Measurements from ENCODE around the gene USP32. TPM values are rescaled to one million over a fixed set of nuclear protein-coding genes. Genes with fewer than 3 reads are reported as not detected.

Gene USP32
- total and polyA plus RNA-seq, 2 donors (not counting 3 experiments of a cell fraction or from before 2014, with no cell fraction given) = 15.7 to 52.9 TPM

DNA sequence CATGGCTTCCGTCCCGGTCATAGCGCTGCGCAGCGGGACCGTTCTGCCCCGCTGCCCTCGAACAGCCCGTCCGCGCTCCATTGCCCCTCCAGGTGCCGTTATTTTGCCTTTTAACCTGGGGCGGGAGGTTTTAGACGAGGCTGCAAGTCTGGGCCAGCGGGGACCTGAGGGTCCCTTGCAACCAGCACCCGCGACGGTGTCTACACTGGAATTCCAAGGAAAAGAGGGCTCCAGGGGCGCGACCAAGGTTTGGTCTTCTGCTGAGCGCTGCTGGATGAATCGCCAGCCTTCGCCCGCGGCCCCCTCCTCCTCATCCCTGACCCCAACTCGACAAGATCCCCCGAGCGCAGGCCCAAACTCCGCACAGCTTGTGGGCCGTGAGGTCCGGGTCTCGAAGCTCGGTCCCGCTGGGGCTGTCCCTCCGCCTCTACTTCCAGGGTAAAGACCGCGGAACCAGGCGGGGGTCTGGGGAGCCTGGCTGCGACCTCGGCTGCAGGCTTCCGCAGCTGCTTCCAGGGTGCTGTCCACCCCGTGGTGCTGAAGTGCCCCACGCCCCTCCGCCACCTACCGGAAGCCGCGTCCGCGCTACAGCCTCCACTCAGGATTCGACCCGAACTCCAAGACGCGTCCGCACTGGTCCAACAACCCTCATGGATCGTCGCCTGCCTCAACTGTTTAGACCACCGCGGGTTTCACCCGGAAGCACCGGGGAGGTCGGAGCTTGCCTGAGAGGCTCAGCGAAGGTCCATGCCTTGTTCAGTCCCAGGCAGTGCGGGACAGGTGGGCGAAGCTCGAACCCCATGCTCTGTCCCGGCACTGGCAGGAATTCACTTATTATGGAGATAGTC is 252.3 kb downstream of the USP32 start:
- Histone ChIP-seq H3K4me1 (ENCODE audit: control insufficient read depth, extremely low read depth, insufficient read depth, low read length) (peaks cover 19% of the 10 kb centered on the region), H3K9me3 (replicated peaks; ENCODE audit: control insufficient read depth, insufficient read depth, low read length) (no peaks in the 10 kb centered on the region), H3K9me1 (replicated peaks; ENCODE audit: control insufficient read depth, extremely low read depth, insufficient read depth, low read length) (no peaks in the 10 kb centered on the region), H3K36me3 (ENCODE audit: control insufficient read depth in 2 of 2, extremely low read depth in 1 of 2, insufficient read depth in 2 of 2, low read length in 2 of 2) (no peaks in the 10 kb centered on the region), H3K4me3 (replicated peaks in 1 of 3; ENCODE audit: insufficient read depth in 1 of 3, low read depth in 1 of 3, low read length in 3 of 3) (no peak overlapping the region), H3K27me3 (ENCODE audit: control insufficient read depth in 2 of 2, insufficient read depth in 2 of 2, low read length in 2 of 2) (peaks cover 42 to 43% of the 10 kb centered on the region in 2 experiments), H4K20me1 (replicated peaks; ENCODE audit: control insufficient read depth, extremely low read depth, insufficient read depth, low read length) (no peaks in the 10 kb centered on the region), H2AFZ (ENCODE audit: low read depth, low read length) (no peak overlapping the region), H3K4me2 (ENCODE audit: insufficient read depth, low read length) (no peak overlapping the region), H3K27ac (ENCODE audit: insufficient read depth, low read depth, low read length) (no peak overlapping the region), H3K79me2 (ENCODE audit: control insufficient read depth, insufficient read depth, low read length) (no peaks in the 10 kb centered on the region), H3K9ac (replicated peaks; ENCODE audit: extremely low read depth, insufficient read depth, low read length) (no peak overlapping the region)
- BruUV-seq (replicated peaks) = no TSS peak
- intact Hi-C loops (cut with micrococcal nuclease) (loop anchor here (10.0 kb wide), 3 partner anchors 255 to 495 kb away; partner anchors contain the start of gene USP32), dilution Hi-C loops (cut with MboI; ENCODE audit: extremely low pct_ligation_motif_present, low sequenced_read_pairs) (no loop called here)
- ChIA-PET CTCF (interaction anchor here (0.6 to 4.8 kb wide), 4 partner anchors 13 to 35 kb away, joined by 3 to 42 read pairs (median 10); no protein-coding TSS in a partner anchor), POLR2A (no interaction called here)
- DNase-seq (ENCODE audit: low read depth, low spot score) = peak; percentile 54
- TF ChIP-seq MYC (IDR thresholded peaks at IDR 0.05; ENCODE audit: low read depth, low read length) = no peak
- TF ChIP-seq, protein P1, sequence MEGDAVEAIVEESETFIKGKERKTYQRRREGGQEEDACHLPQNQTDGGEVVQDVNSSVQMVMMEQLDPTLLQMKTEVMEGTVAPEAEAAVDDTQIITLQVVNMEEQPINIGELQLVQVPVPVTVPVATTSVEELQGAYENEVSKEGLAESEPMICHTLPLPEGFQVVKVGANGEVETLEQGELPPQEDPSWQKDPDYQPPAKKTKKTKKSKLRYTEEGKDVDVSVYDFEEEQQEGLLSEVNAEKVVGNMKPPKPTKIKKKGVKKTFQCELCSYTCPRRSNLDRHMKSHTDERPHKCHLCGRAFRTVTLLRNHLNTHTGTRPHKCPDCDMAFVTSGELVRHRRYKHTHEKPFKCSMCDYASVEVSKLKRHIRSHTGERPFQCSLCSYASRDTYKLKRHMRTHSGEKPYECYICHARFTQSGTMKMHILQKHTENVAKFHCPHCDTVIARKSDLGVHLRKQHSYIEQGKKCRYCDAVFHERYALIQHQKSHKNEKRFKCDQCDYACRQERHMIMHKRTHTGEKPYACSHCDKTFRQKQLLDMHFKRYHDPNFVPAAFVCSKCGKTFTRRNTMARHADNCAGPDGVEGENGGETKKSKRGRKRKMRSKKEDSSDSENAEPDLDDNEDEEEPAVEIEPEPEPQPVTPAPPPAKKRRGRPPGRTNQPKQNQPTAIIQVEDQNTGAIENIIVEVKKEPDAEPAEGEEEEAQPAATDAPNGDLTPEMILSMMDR (IDR thresholded peaks at IDR 0.05; ENCODE audit: extremely low read depth in 1 of 2, insufficient read depth in 1 of 2, low read depth in 1 of 2, low read length in 2 of 2) = peak; percentile 35 to 54
- peak; percentile 79 for TF ChIP-seq EZH2 (IDR thresholded peaks at IDR 0.05; ENCODE audit: borderline replicate concordance, low read depth, low read length, severe bottlenecking)
- TF ChIP-seq POLR2AphosphoS5 (IDR thresholded peaks at IDR 0.05; ENCODE audit: insufficient read depth, low read depth, low read length) = no peak
- FAIRE-seq = no peak

Data from endothelial cell of umbilical vein (primary cell).